Stimulated activated CD4-positive, alpha-beta T cell treated with anti-CD3 and anti-CD28 coated beads, Interleukin-4, amount 100 ng/mL, for 4 hours (primary cell): ENCODE results near the gene RAPGEF4.
"Not testable (repeated sequence)": the region's sequence is repeated elsewhere in the genome, so short reads cannot be mapped to it uniquely, and the experiment has no call there.

Source experiments
- DNase-seq, 2 experiments: peaks; one replicate each; pipeline ENCODE4 v3.0.0-alpha.2; 2020

The RAPGEF4 gene

GRCh38 chr2:172775319-172775718 is 39.7 kb downstream of the RAPGEF4 start:
- no peak for DNase-seq

DNA sequence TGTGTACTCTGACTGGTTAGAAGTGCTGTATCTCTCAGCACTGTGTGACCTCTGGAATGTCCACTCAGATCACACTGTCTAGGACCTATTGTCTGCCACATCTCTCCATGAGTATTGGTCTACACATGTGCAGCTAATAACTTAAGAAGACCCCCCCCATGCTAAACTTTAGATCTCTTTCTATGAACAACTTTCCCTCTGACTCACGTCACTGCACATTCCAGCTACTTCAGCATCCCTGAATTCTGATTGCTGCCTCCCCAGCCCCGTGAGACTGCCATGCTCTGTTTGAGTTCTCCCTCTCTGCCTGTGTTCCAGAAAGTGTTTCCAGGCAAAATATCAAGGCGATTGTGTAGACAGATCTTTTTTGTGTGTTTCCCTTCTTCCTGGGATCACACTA is 41.8 kb downstream of the RAPGEF4 start:
- no peak for DNase-seq

DNA sequence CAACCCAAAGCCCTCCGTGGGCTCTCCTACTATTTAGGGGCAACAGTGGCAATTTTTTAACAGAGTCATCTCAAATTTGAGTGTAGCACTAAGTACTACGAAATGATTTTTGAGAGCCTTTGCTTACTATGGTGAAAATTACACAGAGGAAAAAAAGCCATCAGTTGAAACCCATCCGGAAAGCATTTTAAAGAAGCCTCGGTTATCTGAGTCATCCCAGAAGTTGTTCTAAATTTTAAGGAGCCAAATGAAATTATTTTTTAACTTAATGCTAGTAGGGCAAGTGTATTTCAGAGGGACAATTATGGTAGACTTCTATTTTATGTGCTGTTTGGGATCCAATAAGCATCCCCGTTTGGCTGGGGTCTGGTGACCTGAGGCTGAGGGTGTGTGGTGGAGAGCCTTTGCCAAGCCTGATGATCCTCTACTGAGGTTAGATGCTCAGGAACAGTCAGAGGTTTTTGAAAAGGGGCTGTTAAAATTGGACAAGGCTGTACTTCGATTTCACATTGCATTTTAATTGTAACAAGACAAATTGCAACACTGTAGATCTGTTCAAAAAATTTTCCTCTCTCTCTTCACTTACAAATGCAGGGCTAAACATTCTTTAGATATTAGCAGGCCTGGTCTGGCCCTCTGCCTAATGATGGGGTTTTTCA is 47.0 kb downstream of the RAPGEF4 start:
- no peak for DNase-seq

DNA sequence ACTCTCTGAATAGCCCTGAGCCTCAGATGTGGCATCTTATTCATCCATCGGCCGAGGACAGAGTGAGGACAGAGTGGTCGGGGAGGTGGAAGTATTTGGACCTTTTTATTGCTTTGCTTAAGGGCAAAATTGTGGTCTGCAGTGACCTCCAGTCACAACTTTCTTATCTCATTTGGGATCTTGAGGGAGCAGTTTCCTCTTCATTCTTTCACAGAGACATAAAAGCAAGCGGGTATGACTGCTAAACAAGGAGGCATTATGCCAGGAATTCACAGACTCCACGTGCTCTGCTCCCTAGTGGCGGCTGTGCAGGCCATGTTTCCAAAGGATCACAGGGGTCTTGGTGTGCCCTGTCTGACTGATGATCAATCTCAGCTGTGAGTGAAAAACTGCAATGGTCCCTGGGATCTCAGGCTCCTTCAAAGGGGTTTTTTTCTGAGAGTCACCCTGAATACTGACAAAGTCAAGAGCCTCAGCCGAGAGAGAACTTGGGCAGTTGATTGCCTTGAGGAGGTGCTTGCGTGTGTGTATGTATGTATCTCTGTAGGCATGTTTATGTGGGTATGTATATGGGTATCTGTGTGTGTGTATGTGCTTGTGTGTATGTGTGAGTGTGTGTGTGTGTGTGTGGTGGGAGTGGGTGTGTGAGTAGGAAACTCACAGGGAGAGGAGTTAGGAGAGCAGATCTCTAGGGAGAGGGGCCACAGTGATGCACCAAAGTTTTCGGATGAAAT is 47.7 kb downstream of the RAPGEF4 start:
- no peak for DNase-seq

- DNase-seq: no peak
These were observed 53.2 kb downstream of the RAPGEF4 start for GRCh38 chr2:172788871-172789270.

DNA sequence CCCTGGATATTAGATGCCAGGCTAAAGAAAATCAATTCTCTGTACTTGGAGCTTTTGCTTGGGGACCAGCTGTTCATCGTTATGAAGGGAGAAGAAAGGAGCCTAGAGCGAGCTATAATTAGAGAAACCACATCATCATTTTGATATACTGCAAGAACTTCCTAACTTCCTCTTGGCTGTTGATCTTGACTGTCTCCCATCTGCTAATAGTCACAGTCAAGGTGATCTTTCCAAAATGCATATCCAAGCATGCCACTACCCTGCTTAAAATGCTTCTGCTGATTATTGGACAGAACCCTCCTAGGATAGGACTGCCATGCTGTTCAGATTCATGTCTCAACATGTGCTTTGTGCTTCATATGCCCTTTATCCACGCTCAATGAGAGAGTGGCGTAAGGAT is 54.8 kb downstream of the RAPGEF4 start:
- DNase-seq: no peak

DNA sequence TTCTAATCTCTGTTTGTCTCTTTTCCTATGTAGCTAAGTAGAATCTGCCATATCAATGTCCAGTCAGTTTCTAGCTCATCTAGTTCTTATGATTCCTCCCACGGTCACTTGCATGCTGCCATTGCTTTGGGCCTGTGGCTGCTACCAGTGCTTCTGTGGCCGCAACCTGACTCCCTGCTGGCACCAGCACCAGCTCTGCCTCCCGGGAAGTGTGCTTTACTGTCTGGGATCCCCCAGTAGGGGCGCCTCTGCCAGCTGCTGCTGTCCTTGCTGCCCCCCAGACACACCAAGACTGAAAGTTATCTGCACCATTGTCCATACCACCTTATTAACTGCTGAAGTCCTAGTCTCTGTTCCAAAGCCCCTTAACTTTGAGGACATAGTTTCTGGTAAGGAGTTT is 56.3 kb downstream of the RAPGEF4 start:
- DNase-seq: no peak

DNA sequence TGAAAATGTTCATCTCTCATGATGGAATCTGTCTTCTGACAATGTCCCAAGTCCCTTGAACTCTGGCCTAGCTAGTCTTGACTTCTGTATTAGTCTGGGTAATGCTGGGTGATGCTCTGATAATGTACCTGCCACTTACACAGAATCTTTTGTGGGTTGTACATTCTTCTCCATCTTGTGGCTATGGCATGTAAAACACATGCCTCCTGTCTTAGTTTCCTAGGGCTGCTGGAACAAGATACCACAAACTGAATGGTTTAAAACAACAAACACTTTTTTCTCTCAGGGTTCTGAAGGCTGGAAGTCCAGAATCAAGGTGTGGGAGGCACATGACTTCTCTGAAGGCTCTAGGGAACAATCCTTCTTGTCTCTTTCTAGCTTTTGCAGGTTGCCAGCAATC is 57.1 kb downstream of the RAPGEF4 start:
- no peak for DNase-seq

GRCh38 chr2:172803308-172803707 is 67.7 kb downstream of the RAPGEF4 start:
- DNase-seq: not testable (repeated sequence)

- DNase-seq: no peak
These were observed 68.8 kb downstream of the RAPGEF4 start for GRCh38 chr2:172804423-172804822.

DNA sequence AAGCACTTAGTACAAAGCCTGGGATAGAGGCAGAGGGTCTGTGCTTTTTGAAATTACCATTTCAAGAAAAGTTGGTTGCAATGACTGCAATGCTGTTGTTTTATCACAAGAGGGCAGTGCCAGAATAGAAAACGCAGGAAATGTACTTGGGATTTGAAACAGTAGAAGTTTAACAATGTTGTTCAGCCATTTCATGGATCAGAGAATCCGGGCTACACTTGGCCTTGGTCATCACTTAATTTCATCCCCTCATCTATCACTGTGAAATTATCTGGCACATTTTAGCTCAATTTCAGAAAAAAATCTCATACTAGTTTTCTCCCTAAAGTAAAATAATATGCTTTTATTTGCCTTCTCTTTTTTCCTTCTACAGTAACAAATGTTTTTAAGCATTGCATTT is 70.8 kb downstream of the RAPGEF4 start:
- no peak for DNase-seq

DNA sequence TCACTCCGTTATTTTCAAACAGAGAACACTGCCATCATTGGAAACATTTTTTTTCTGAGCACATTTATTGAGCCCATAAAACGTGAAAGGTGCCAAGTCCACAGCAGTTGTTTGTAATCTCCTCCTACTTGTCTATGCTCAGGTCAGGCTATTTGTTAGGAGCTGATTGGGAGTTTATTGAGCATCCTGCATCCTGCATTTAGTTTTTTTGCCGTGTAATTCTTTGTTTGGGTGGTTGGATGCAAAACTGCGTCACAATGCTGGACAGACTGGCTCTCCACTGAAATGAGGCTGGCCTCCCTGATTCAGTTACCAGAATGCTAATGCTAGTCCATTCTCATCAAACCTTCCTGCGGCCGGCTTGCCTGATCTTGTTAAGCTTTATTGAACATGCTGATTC is 71.4 kb downstream of the RAPGEF4 start:
- DNase-seq: no peak

GRCh38 chr2:172808156-172808555 is 72.5 kb downstream of the RAPGEF4 start:
- DNase-seq: no peak

- no peak for DNase-seq
These were observed 75.4 kb downstream of the RAPGEF4 start for GRCh38 chr2:172811027-172811426.

GRCh38 chr2:172812158-172812744 is 76.6 kb downstream of the RAPGEF4 start:
- DNase-seq: no peak

GRCh38 chr2:172813314-172813888 is 77.8 kb downstream of the RAPGEF4 start:
- no peak for DNase-seq

- no peak for DNase-seq
These were observed 81.8 kb downstream of the RAPGEF4 start for GRCh38 chr2:172817411-172817810.

DNA sequence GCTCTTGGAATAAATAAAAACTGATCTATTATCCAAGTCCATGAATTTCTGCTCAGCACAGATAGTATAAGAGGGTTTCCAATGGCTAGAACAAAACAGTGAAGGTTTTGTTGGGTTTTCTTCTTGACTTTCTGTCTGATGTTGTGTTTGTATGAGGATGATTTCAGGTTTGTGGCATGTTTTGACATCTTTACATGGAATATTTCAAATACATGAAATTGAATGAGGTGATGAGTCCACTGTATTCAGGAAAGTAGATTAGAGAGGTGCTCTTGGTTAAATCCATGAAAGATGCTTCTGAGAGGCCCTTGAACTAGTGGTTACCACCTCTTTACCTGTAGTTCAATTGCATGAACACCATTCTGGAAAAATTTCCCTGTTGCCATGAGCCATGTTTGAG is 84.3 kb downstream of the RAPGEF4 start:
- no peak for DNase-seq

GRCh38 chr2:172821370-172822338 is 86.0 kb downstream of the RAPGEF4 start:
- DNase-seq: no peak

DNA sequence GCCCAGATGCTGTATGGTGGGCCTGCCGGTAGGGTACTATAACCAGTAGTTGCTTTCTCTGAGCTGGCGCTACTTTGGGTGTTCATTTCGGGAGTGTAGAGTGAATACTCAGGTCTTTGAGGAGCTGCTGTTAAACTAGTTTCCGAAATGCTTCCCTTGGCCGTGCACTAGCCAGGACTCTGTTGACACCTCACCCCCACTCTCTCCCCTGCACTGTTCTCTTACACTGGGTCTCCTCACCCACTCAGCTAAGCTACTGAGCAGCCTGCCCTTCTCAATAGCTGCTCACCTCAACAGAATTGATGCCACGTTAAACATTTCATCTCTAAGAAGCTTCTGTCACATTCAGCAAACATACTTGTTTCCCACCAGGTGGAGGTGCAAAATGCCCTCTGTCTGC is 86.9 kb downstream of the RAPGEF4 start:
- DNase-seq: no peak

DNA sequence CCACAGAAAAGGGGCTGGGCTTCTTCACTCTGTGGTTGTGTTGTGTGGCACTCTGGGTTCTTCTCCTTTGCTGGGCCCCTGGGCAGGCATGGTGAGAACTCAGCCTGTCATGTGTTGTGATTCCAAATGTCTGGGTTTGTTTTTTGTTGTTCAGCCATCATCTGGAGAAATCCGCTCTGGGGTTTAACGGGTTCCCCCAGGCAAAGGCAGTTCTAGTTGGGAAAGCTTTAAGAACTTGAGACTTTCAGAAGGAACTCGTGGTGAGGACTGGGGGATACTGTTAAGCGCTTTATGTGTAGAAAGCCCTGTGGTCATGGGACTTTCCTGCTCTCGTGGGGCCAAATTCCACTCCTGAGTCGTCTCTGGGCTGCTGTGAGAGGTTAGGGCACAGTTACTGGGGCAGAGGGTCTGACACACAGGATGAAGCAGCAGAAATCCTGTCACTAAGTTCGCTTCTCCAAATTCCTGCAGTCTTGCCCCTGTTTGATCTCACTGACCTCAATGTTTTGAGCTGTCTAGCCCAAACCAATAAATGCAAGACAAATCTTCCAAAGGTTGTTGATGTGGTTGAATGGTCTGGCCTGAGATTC is 87.7 kb downstream of the RAPGEF4 start:
- DNase-seq: no peak

- no peak for DNase-seq
These were observed 90.9 kb downstream of the RAPGEF4 start for GRCh38 chr2:172826522-172826921.
